ENCODE results near the gene TBC1D30. TPM values are rescaled to one million over a fixed set of nuclear protein-coding genes. Genes with fewer than 3 reads are reported as not detected.
A peak's percentile ranks its signal among the peaks of the same experiment; 100 is the strongest.

Gene TBC1D30
- total RNA-seq, 1 donor, result 0.72 TPM

GRCh38 chr12:64793610-64794009 lies 30.8 kb upstream of the TBC1D30 start:
- TF ChIP-seq CTCF (IDR thresholded peaks at IDR 0.05; ENCODE audit: extremely low read depth, low read depth, low read length), result no peak

GRCh38 chr12:64794305-64794704 lies 30.1 kb upstream of the TBC1D30 start:
- no peaks in the 10 kb centered on the region for H4K20me1 ChIP-seq (ENCODE audit: insufficient read depth, low read length)
- H3K4me2 ChIP-seq (ENCODE audit: insufficient read depth, low read length), result no peak overlapping the region
- H3K27me3 ChIP-seq (ENCODE audit: insufficient read depth, low read length), result peaks cover 11% of the 10 kb centered on the region
- no peaks in the 10 kb centered on the region for H3K79me2 ChIP-seq (ENCODE audit: insufficient read depth, low read length)
- H3K4me3 ChIP-seq (ENCODE audit: insufficient read depth, low read length), result no peak overlapping the region
- no peak overlapping the region for H3K27ac ChIP-seq (ENCODE audit: low read depth, low read length)
- H3K36me3 ChIP-seq (ENCODE audit: insufficient read depth, low read length), result no peaks in the 10 kb centered on the region
- no peak for TF ChIP-seq CTCF (IDR thresholded peaks at IDR 0.05; ENCODE audit: extremely low read depth, low read depth, low read length)
- DNase-seq (ENCODE audit: insufficient read length, low spot score, missing footprints), result no peak
- no peaks in the 10 kb centered on the region for H3K9me3 ChIP-seq (ENCODE audit: low read depth, low read length)
- H2AFZ ChIP-seq (ENCODE audit: low read length), result no peak overlapping the region
- H3K4me1 ChIP-seq (ENCODE audit: insufficient read depth, low read length), result no peaks in the 10 kb centered on the region

More at GRCh38 chr12:64793610-64794009, 30.8 kb upstream of the TBC1D30 start:
- H3K4me3 ChIP-seq (ENCODE audit: insufficient read depth, low read length), result no peak overlapping the region
- H3K27ac ChIP-seq (ENCODE audit: low read depth, low read length), result no peak overlapping the region
- H3K79me2 ChIP-seq (ENCODE audit: insufficient read depth, low read length), result no peaks in the 10 kb centered on the region
- no peak overlapping the region for H3K4me2 ChIP-seq (ENCODE audit: insufficient read depth, low read length)
- no peak for DNase-seq (ENCODE audit: insufficient read length, low spot score, missing footprints)
- no peaks in the 10 kb centered on the region for H3K4me1 ChIP-seq (ENCODE audit: insufficient read depth, low read length)
- H3K36me3 ChIP-seq (ENCODE audit: insufficient read depth, low read length), result no peaks in the 10 kb centered on the region
- H4K20me1 ChIP-seq (ENCODE audit: insufficient read depth, low read length), result no peaks in the 10 kb centered on the region
- no peak overlapping the region for H2AFZ ChIP-seq (ENCODE audit: low read length)
- peaks cover 6% of the 10 kb centered on the region for H3K27me3 ChIP-seq (ENCODE audit: insufficient read depth, low read length)
- no peaks in the 10 kb centered on the region for H3K9me3 ChIP-seq (ENCODE audit: low read depth, low read length)

GRCh38 chr12:64796205-64796845 lies 28.1 kb upstream of the TBC1D30 start:
- DNase-seq (ENCODE audit: insufficient read length, low spot score, missing footprints), result peak; percentile 83
- Histone ChIP-seq H3K36me3 (ENCODE audit: insufficient read depth, low read length) (no peaks in the 10 kb centered on the region), H3K4me3 (ENCODE audit: insufficient read depth, low read length) (no peak overlapping the region), H4K20me1 (ENCODE audit: insufficient read depth, low read length) (no peaks in the 10 kb centered on the region), H3K27me3 (ENCODE audit: insufficient read depth, low read length) (peaks cover 18% of the 10 kb centered on the region), H3K79me2 (ENCODE audit: insufficient read depth, low read length) (no peaks in the 10 kb centered on the region), H3K4me2 (ENCODE audit: insufficient read depth, low read length) (peak overlapping the region; percentile 37), H3K9me3 (ENCODE audit: low read depth, low read length) (no peaks in the 10 kb centered on the region), H3K27ac (ENCODE audit: low read depth, low read length) (no peak overlapping the region), H3K4me1 (ENCODE audit: insufficient read depth, low read length) (no peaks in the 10 kb centered on the region), H2AFZ (ENCODE audit: low read length) (no peak overlapping the region)
- peak; percentile 91 for TF ChIP-seq CTCF (IDR thresholded peaks at IDR 0.05; ENCODE audit: extremely low read depth, low read depth, low read length)

- H3K79me2 ChIP-seq (ENCODE audit: insufficient read depth, low read length), result no peaks in the 10 kb centered on the region
- H3K27me3 ChIP-seq (ENCODE audit: insufficient read depth, low read length), result peaks cover 12% of the 10 kb centered on the region
- H3K4me1 ChIP-seq (ENCODE audit: insufficient read depth, low read length), result no peaks in the 10 kb centered on the region
- no peaks in the 10 kb centered on the region for H3K36me3 ChIP-seq (ENCODE audit: insufficient read depth, low read length)
- DNase-seq (ENCODE audit: insufficient read length, low spot score, missing footprints), result no peak
- no peaks in the 10 kb centered on the region for H3K9me3 ChIP-seq (ENCODE audit: low read depth, low read length)
- no peak overlapping the region for H3K27ac ChIP-seq (ENCODE audit: low read depth, low read length)
- H3K4me3 ChIP-seq (ENCODE audit: insufficient read depth, low read length), result no peak overlapping the region
- H4K20me1 ChIP-seq (ENCODE audit: insufficient read depth, low read length), result no peaks in the 10 kb centered on the region
- TF ChIP-seq CTCF (IDR thresholded peaks at IDR 0.05; ENCODE audit: extremely low read depth, low read depth, low read length), result no peak
- no peak overlapping the region for H3K4me2 ChIP-seq (ENCODE audit: insufficient read depth, low read length)
- H2AFZ ChIP-seq (ENCODE audit: low read length), result no peak overlapping the region
Measured at GRCh38 chr12:64797156-64797555, 27.3 kb upstream of the TBC1D30 start.
